Tibial nerve (tissue), 4 donors: ENCODE measurements around the gene SFRP2. TPM values are rescaled to one million over a fixed set of nuclear protein-coding genes. Genes with fewer than 3 reads are reported as not detected.

Experiments
- DNase-seq, 2 donors: peaks; one replicate each; pipeline ENCODE4 v3.0.0-alpha.2; 2019; ENCODE audit warnings: low spot score in 2 of 2
- H3K27ac ChIP-seq, 4 donors: fragments of 200-600 bp; sonication (generic) in 3 of 4; one replicate each; pipeline ENCODE4 v1.5.1; 2017 to 2019; ENCODE audit warnings: mild to moderate bottlenecking in 1 of 4
- H3K27me3 ChIP-seq, 2 donors: fragments of 200-600 bp; sonication (generic) in 1 of 2; one replicate each; pipeline versions ENCODE4 v1.5.1 to v1.6.0; 2017 to 2019
- H3K36me3 ChIP-seq, 3 donors: fragments of 200-600 bp; sonication (generic); one replicate each; pipeline ENCODE4 v1.5.1; 2018 to 2019
- H3K4me1 ChIP-seq, 4 donors: fragments of 200-600 bp; sonication (generic) in 3 of 4; one replicate each; pipeline ENCODE4 v1.5.1; 2017 to 2019
- H3K4me3 ChIP-seq, 4 donors: fragments of 200-600 bp; sonication (generic) in 3 of 4; one replicate each; pipeline ENCODE4 v1.5.1; 2017 to 2019; ENCODE audit warnings: mild to moderate bottlenecking in 1 of 4, moderate library complexity in 1 of 4
- H3K9me3 ChIP-seq, 4 donors: fragments of 200-600 bp; sonication (generic) in 3 of 4; one replicate each; pipeline ENCODE4 v1.5.1; 2017 to 2019
- EP300 ChIP-seq, 2 donors: sonication (generic); formaldehyde crosslinking; IDR thresholded peaks; one replicate each; pipeline ENCODE4 v1.6.1; 2017; ENCODE audit warnings: antibody characterized with exemption in 2 of 2, mild to moderate bottlenecking in 1 of 2
- POLR2A ChIP-seq, 2 donors: fragments of 450-650 bp; IDR thresholded peaks; one replicate each; pipeline ENCODE4 v1.6.1; 2017; ENCODE audit warnings: antibody characterized with exemption in 2 of 2, mild to moderate bottlenecking in 2 of 2, moderate library complexity in 2 of 2
- WGBS, 2 donors: methylation state at CpG; one replicate each; pipeline ENCODE4 v1.1.5; 2018; 5-methylcytosine and 5-hydroxymethylcytosine counted together
- total RNA-seq, 4 donors: library from RNA; depleted of rRNA; stranded (reverse); fragments of >200 nt; gene quantifications; one replicate each; pipeline ENCODE4 v1.1.0, GENCODE V29; 2016
- TF ChIP-seq, protein P1 (sequence below), 5 experiments: fragments of 200-600 bp in 3 of 5; fragments of 450-650 bp in 2 of 5; sonication (generic) in 3 of 5; IDR thresholded peaks; one replicate each; pipeline ENCODE4 v1.5.1; 2016 to 2019; ENCODE audit warnings: antibody characterized with exemption in 5 of 5, mild to moderate bottlenecking in 3 of 5, moderate library complexity in 2 of 5

The SFRP2 gene
- total RNA-seq, 4 donors from 2014 or later = 9.9 to 38.0 (median 21.8) TPM

DNA sequence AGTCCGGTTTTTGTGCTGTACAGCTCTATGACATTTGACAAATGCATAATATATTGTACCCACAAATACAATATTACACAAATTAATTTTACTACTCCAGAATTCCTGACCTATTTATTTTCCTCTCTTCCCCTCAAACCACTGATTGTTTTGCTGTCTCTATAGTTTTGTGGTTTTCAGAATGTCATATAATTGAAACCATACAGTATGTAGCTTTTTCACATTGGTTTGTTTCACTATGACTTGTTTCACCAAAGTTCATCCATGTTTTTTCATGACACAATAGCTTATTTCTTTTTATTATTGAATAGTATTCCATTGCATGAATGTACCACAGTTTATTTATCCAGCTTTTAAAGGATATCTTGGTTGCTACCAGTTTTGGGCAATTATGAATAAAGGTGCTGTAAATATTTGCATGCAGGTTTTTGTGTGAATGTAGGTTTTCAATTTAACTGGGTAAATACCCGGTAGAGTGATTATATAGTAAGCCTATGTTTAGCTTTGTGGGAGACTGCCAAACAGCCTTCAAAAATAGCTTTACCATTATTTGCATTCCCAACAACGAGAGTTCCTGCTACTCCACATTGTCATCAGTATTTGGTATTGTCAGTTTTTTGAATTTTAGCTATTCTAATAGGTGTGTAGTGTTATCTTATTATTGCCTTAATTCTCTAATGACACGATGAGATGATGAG, 55.0 kb downstream of the SFRP2 start:
- Histone ChIP-seq H3K27me3 (no peaks in the 10 kb centered on the region), H3K9me3 (peaks cover 0 to 4% (median 0%) of the 10 kb centered on the region in 4 donors), H3K27ac (no peak overlapping the region), H3K36me3 (no peaks in the 10 kb centered on the region), H3K4me1 (peaks cover 0 to 9% (median 0%) of the 10 kb centered on the region in 4 donors), H3K4me3 (no peak overlapping the region)
- TF ChIP-seq EP300 (IDR thresholded peaks at IDR 0.05) (no peak), POLR2A (IDR thresholded peaks at IDR 0.05) (no peak)
- TF ChIP-seq, protein P1, sequence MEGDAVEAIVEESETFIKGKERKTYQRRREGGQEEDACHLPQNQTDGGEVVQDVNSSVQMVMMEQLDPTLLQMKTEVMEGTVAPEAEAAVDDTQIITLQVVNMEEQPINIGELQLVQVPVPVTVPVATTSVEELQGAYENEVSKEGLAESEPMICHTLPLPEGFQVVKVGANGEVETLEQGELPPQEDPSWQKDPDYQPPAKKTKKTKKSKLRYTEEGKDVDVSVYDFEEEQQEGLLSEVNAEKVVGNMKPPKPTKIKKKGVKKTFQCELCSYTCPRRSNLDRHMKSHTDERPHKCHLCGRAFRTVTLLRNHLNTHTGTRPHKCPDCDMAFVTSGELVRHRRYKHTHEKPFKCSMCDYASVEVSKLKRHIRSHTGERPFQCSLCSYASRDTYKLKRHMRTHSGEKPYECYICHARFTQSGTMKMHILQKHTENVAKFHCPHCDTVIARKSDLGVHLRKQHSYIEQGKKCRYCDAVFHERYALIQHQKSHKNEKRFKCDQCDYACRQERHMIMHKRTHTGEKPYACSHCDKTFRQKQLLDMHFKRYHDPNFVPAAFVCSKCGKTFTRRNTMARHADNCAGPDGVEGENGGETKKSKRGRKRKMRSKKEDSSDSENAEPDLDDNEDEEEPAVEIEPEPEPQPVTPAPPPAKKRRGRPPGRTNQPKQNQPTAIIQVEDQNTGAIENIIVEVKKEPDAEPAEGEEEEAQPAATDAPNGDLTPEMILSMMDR (IDR thresholded peaks at IDR 0.05) = no peak
- 47 to 56% methylated on average over 4 of the region's 4 CpGs for WGBS, 2 donors
- DNase-seq = no peak

DNA sequence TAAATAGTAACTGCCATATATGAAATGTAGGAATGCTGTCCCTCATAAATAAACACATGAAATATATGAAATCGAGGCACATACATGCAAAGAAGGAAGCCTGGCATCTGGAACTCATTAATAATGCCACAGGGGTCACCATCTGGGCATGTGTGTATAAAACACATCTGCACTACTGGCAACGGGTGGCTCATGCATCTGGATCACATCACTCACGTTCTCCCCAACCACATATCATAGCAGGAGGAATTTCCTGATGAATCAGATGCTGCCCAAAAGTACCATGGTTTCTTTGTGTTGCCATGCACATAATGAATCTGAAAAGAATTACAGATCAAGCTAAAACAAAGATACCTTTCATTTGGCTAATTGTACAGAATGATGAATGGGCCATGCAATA, 57.6 kb downstream of the SFRP2 start:
- Histone ChIP-seq H3K36me3 (no peaks in the 10 kb centered on the region), H3K27ac (no peak overlapping the region), H3K4me3 (no peak overlapping the region), H3K9me3 (no peaks in the 10 kb centered on the region), H3K27me3 (no peaks in the 10 kb centered on the region), H3K4me1 (peaks cover 0 to 9% (median 0%) of the 10 kb centered on the region in 4 donors)
- DNase-seq = no peak
- no peak for TF ChIP-seq EP300 (IDR thresholded peaks at IDR 0.05)
- TF ChIP-seq POLR2A (IDR thresholded peaks at IDR 0.05) = no peak
- TF ChIP-seq, protein P1 (IDR thresholded peaks at IDR 0.05) = no peak
- 4 to 8% methylated on average over 3 of the region's 3 CpGs for WGBS, 2 donors

Other genes starting within 250 kb of the SFRP2 start
- 10 to 100 TPM; 25.1 to 44.6 (median 36.3) TPM for gene TLR2, start 104.8 kb downstream of the SFRP2 start, total RNA-seq
- gene RNF175, start 29.1 kb downstream of the SFRP2 start, total RNA-seq = under 1 TPM in 2 of 4 donors, not detected in 2; 0.39 to 0.63 TPM